Transverse colon (tissue), 4 donors: ENCODE results near the gene SIM2.

Experiments
- CTCF ChIP-seq, 5 experiments: fragments of 200-600 bp in 3 of 5; fragments of 450-650 bp in 2 of 5; sonication (generic) in 3 of 5; IDR thresholded peaks; 1 replicate in 2 of 5; 2 replicates in 3 of 5; pipeline ENCODE4 v1.5.1; 2016 to 2017; ENCODE audit warnings: antibody characterized with exemption in 5 of 5, inconsistent platforms in 3 of 5, mild to moderate bottlenecking in 2 of 5, moderate library complexity in 1 of 5
- EP300 ChIP-seq: sonication (generic); formaldehyde crosslinking; IDR thresholded peaks from one replicate; pipeline ENCODE4 v1.6.1; 2017; ENCODE audit warnings: antibody characterized with exemption, low read depth
- POLR2A ChIP-seq: fragments of 450-650 bp; IDR thresholded peaks from one replicate; pipeline ENCODE4 v1.6.1; 2016; ENCODE audit warnings: antibody characterized with exemption, mild to moderate bottlenecking, moderate library complexity
- POLR2AphosphoS5 ChIP-seq, 3 donors: sonication (generic); formaldehyde crosslinking; IDR thresholded peaks; one replicate each; pipeline ENCODE4 v1.6.1; 2016; ENCODE audit warnings: antibody characterized with exemption in 3 of 3

DNA sequence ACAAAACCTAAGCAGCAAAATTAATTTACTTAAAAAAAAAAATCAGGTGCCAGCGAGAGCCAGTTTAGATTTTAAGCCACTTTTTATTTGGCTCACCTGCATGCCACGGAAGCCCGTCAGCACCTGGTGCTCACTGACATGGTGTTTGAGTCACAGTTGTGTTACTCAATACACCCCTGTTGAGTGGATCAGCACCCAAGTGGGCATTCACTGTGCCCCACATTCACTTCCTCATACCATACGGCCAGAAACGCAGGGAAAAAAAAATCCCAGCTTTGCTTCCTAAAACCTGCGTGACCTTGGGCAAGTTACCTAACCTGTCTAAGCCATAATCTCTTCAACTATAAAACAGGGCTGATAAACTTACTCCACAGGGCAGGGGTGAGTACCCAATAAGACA is 42.8 kb upstream of the SIM2 start:
- no peak for TF ChIP-seq EP300
- no peak for TF ChIP-seq CTCF (IDR thresholded peaks at IDR 0.05)
- no peak for TF ChIP-seq POLR2A
- TF ChIP-seq POLR2AphosphoS5 (IDR thresholded peaks at IDR 0.05) = no peak
